ENCODE data around the gene AADACL4.

AADACL4 gene

GRCh38 chr1:12674358-12674757 lies 30.5 kb downstream of the AADACL4 start:
- TF ChIP-seq CTCF (IDR thresholded peaks at IDR 0.05), result no peak

- no peak for TF ChIP-seq CTCF (IDR thresholded peaks at IDR 0.05)
Measured at GRCh38 chr1:12677565-12677964, 33.7 kb downstream of the AADACL4 start.

- TF ChIP-seq CTCF (IDR thresholded peaks at IDR 0.05), result no peak
Measured at GRCh38 chr1:12678350-12678749, 34.5 kb downstream of the AADACL4 start.

- no peak for TF ChIP-seq CTCF (IDR thresholded peaks at IDR 0.05)
Measured at GRCh38 chr1:12678820-12679219, 34.9 kb downstream of the AADACL4 start.

- no peak for TF ChIP-seq CTCF (IDR thresholded peaks at IDR 0.05)
Measured at GRCh38 chr1:12690156-12690555, 46.3 kb downstream of the AADACL4 start.

GRCh38 chr1:12692967-12693782 lies 49.3 kb downstream of the AADACL4 start:
- no peak for TF ChIP-seq CTCF (IDR thresholded peaks at IDR 0.05)

GRCh38 chr1:12696658-12697057 lies 52.8 kb downstream of the AADACL4 start:
- no peak for TF ChIP-seq CTCF (IDR thresholded peaks at IDR 0.05)
